ENCODE measurements around the gene STYXL2.

STYXL2 gene

DNA sequence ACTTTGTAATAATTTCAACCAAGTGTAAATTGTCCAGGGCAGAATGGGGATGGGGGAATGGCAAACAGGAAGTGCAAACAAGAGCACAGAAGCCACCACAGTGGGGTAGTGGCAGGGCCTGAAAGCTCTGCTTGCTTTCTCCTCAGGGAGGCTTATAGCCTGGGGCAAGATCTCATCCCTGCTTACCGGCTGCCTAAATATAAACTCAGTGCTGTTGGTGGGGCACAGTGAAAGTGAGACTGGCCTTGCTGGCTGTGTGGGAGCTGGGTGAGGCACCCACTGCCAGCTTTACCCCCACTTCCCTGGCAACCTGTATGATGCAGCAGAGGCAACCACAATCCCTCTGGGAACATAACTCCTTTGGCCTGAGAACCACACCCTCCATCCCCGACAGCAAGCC is 15.2 kb downstream of the STYXL2 start:
- no peak overlapping the region for H3K27ac ChIP-seq

DNA sequence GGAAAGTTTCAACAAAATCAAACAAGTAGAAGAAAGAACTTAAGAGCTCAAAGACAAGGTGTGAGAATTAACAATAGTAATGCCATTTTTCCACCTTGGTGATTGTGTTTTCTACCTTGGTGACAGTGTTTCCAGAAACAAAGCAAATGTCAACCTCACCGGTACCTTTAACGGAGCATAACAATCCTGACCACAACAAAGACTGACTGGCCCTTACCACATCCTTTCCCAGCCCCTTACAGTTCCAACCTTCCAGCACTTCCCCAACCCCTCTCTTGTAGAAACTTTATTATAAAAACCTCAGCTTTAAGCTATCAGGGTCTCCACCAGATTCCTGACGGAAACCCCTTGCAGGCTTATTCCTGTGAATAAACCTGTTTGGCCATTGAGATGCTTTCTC is 16.7 kb downstream of the STYXL2 start:
- TF ChIP-seq, protein P1, sequence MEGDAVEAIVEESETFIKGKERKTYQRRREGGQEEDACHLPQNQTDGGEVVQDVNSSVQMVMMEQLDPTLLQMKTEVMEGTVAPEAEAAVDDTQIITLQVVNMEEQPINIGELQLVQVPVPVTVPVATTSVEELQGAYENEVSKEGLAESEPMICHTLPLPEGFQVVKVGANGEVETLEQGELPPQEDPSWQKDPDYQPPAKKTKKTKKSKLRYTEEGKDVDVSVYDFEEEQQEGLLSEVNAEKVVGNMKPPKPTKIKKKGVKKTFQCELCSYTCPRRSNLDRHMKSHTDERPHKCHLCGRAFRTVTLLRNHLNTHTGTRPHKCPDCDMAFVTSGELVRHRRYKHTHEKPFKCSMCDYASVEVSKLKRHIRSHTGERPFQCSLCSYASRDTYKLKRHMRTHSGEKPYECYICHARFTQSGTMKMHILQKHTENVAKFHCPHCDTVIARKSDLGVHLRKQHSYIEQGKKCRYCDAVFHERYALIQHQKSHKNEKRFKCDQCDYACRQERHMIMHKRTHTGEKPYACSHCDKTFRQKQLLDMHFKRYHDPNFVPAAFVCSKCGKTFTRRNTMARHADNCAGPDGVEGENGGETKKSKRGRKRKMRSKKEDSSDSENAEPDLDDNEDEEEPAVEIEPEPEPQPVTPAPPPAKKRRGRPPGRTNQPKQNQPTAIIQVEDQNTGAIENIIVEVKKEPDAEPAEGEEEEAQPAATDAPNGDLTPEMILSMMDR (IDR thresholded peaks at IDR 0.05), result no peak
- no peak for TF ChIP-seq ZFX (IDR thresholded peaks at IDR 0.05; ENCODE audit: borderline replicate concordance)
- H3K27ac ChIP-seq, result no peak overlapping the region

More for the DNA sequence above, 15.2 kb downstream of the STYXL2 start:
- TF ChIP-seq, protein P1 (IDR thresholded peaks at IDR 0.05), result no peak
- no peak for TF ChIP-seq ZFX (IDR thresholded peaks at IDR 0.05; ENCODE audit: borderline replicate concordance)

- no peak overlapping the region for H3K27ac ChIP-seq
- no peak for TF ChIP-seq ZFX (IDR thresholded peaks at IDR 0.05; ENCODE audit: borderline replicate concordance)
- TF ChIP-seq, protein P1 (IDR thresholded peaks at IDR 0.05), result no peak
Observed at GRCh38 chr1:167111868-167112709, 18.2 kb downstream of the STYXL2 start.

- no peak for TF ChIP-seq ZFX (IDR thresholded peaks at IDR 0.05; ENCODE audit: borderline replicate concordance)
- TF ChIP-seq, protein P1 (IDR thresholded peaks at IDR 0.05), result no peak
- no peak overlapping the region for H3K27ac ChIP-seq
Observed at GRCh38 chr1:167114725-167115124, 20.9 kb downstream of the STYXL2 start.

DNA sequence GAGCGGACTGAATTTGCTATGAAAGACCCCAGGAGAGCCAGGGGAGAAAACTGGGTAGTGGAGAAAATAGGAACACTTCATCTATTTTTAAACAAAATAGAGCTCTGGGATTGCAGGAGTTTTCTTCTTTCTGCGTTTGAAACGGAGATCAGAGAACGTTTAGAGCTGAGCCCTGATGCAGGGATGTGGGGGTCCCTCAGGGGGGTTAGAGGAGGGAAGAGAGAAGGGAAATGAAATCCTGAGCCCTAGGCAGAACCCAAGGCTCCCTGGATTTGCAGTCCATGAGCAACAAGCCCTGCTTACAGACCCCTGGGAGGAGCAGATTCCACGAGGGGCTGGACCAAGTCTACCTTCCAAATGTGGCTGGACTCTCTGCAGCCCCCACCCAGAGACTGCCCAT is 21.8 kb downstream of the STYXL2 start:
- no peak for TF ChIP-seq ZFX (IDR thresholded peaks at IDR 0.05; ENCODE audit: borderline replicate concordance)
- TF ChIP-seq, protein P1 (IDR thresholded peaks at IDR 0.05), result no peak
- H3K27ac ChIP-seq, result no peak overlapping the region

DNA sequence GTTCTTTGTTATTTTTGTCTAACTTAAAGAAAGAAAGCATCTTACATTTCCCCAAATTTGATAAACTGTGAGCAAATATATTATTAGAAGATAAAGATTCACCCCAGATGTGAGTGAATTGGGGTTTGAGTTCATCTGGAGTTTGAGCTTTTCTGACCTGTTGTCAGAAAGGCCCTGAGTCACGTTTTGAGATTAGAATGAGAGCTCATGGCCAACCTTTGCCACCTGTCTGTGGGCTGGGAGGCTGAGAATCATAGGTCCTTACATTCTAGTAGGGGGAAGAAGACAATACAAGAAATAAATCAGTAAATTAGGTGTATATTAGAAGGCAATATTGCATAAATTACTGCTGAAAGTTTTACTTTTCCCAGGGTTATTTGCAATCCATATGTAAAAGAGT is 22.3 kb downstream of the STYXL2 start:
- TF ChIP-seq ZFX (IDR thresholded peaks at IDR 0.05; ENCODE audit: borderline replicate concordance), result no peak
- TF ChIP-seq, protein P1 (IDR thresholded peaks at IDR 0.05), result no peak
- no peak overlapping the region for H3K27ac ChIP-seq

DNA sequence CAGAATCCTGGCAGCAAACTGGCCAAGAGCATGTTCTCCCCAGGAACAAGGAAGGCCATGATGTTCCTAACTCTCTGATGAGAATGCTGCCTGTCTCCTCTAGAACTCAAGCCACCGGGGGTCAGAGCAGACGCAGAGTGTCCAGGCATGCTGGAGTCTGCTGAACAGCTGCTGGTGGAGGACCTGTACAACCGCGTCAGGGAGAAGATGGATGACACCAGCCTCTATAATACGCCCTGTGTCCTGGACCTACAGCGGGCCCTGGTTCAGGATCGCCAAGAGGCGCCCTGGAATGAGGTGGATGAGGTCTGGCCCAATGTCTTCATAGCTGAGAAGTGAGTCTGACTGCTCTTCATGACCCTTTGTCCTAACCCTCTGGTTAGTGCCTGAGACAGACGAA is 23.4 kb downstream of the STYXL2 start:
- TF ChIP-seq, protein P1 (IDR thresholded peaks at IDR 0.05), result no peak
- TF ChIP-seq ZFX (IDR thresholded peaks at IDR 0.05; ENCODE audit: borderline replicate concordance), result no peak
- no peak overlapping the region for H3K27ac ChIP-seq
